ENCODE results near the gene NPEPPS. TPM values are rescaled to one million over a fixed set of nuclear protein-coding genes. Genes with fewer than 3 reads are reported as not detected.
"Not testable (repeated sequence)": the region's sequence is repeated elsewhere in the genome, so short reads cannot be mapped to it uniquely, and the experiment has no call there.

The NPEPPS gene
- total RNA-seq, 2 experiments from 2014 or later: 77.3 to 80.7 TPM

DNA sequence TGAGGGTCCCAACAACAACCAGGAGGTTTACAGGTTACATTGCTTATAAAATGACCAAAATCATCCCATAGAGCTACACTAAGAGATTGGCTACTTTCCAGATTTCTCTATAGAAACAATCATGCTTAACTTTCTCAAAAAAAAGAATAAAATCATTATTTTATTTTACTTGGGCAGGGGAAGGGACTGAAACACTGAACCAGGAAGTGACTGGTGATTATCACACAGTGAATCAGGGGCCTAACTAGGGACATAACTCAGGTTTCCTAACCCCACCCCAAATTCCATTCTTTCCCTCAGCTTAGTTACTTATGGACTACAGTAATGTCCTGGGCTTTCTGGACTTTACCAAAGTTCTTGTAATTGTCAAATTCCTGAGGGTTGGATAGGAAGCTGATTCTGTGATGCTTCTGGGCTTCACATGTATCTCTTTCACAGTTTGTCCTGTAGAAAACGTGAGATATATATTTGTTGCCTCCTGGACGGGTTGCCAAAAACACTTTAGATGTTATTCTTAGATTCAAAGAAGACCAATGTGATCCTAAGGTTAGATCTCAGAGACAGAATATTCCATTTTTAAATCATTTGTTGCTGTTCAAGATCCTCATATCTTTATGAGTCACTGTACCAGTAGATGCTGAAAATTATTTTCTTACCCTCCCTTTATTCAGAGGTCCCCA is 28.0 kb upstream of the NPEPPS start:
- H3K4me3 ChIP-seq (ENCODE audit: low read length); H3K27me3 ChIP-seq (ENCODE audit: control insufficient read depth in 1 of 2, insufficient read depth in 2 of 2, low read length in 2 of 2); H3K9me3 Mint-ChIP-seq; H3K27ac Mint-ChIP-seq; H3K36me3 ChIP-seq (ENCODE audit: insufficient read depth, low read length); H3K4me3 Mint-ChIP-seq; H3K9me3 ChIP-seq (ENCODE audit: control insufficient read depth in 1 of 2, insufficient read depth in 1 of 2, low read length in 2 of 2); H3K27me3 Mint-ChIP-seq; intact Hi-C loops (cut with DNase I, micrococcal nuclease); H3K4me1 ChIP-seq (ENCODE audit: insufficient read depth, low read length); CTCF ChIA-PET; H3K36me3 Mint-ChIP-seq (ENCODE audit: low read depth); H3K4me1 Mint-ChIP-seq (ENCODE audit: low read depth); POLR2A ChIA-PET; H3K27ac ChIP-seq (ENCODE audit: low read depth in 1 of 2, low read length in 2 of 2): not testable (repeated sequence)
- peak; percentile 43 for ATAC-seq (ENCODE audit: poor library complexity)
- DNase-seq: peak in 1 of 14 experiments; percentile 11

DNA sequence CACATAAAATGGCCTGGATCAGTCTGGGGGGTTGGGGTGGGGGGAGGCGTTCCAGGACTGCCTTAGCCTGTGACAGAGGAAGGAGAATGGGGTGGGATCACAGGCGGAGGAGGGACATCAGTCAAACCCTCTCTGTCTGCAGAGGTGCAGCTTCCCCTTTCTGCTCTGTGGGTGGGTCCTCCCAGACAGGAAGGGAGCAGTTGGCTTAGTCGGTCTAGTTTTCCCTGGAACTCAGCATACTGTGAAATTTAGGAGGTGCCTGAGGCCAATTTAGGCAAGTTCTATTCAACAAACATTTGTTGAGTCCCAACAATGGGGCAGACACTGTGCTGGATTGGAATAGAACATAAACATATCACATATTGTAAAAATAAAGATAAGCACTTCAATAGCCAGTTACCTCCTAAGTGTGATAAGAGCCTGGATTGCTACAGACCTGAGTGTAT is 19.2 kb upstream of the NPEPPS start:
- intact Hi-C loops (cut with DNase I, micrococcal nuclease); H3K27ac Mint-ChIP-seq; DNase-seq; H3K4me3 ChIP-seq (ENCODE audit: low read length); H3K27me3 Mint-ChIP-seq; H3K36me3 Mint-ChIP-seq (ENCODE audit: low read depth); H3K36me3 ChIP-seq (ENCODE audit: insufficient read depth, low read length); H3K27me3 ChIP-seq (ENCODE audit: control insufficient read depth in 1 of 2, insufficient read depth in 2 of 2, low read length in 2 of 2); H3K27ac ChIP-seq (ENCODE audit: low read depth in 1 of 2, low read length in 2 of 2); H3K9me3 ChIP-seq (ENCODE audit: control insufficient read depth in 1 of 2, insufficient read depth in 1 of 2, low read length in 2 of 2); H3K4me1 ChIP-seq (ENCODE audit: insufficient read depth, low read length); POLR2A ChIA-PET; CTCF ChIA-PET; ATAC-seq (ENCODE audit: poor library complexity); H3K4me3 Mint-ChIP-seq; H3K4me1 Mint-ChIP-seq (ENCODE audit: low read depth); H3K9me3 Mint-ChIP-seq: not testable (repeated sequence)

- H3K36me3 ChIP-seq (ENCODE audit: insufficient read depth, low read length); H3K27me3 ChIP-seq (ENCODE audit: control insufficient read depth in 1 of 2, insufficient read depth in 2 of 2, low read length in 2 of 2); H3K36me3 Mint-ChIP-seq (ENCODE audit: low read depth); H3K9me3 Mint-ChIP-seq; H3K4me1 Mint-ChIP-seq (ENCODE audit: low read depth); H3K4me1 ChIP-seq (ENCODE audit: insufficient read depth, low read length); ATAC-seq (ENCODE audit: poor library complexity); POLR2A ChIA-PET; H3K4me3 Mint-ChIP-seq; intact Hi-C loops (cut with DNase I, micrococcal nuclease); H3K27ac ChIP-seq (ENCODE audit: low read depth in 1 of 2, low read length in 2 of 2); H3K9me3 ChIP-seq (ENCODE audit: control insufficient read depth in 1 of 2, insufficient read depth in 1 of 2, low read length in 2 of 2); H3K4me3 ChIP-seq (ENCODE audit: low read length); H3K27ac Mint-ChIP-seq; CTCF ChIA-PET; DNase-seq; H3K27me3 Mint-ChIP-seq: not testable (repeated sequence)
Measured at GRCh38 chr17:47513301-47513700, 17.6 kb upstream of the NPEPPS start.

DNA sequence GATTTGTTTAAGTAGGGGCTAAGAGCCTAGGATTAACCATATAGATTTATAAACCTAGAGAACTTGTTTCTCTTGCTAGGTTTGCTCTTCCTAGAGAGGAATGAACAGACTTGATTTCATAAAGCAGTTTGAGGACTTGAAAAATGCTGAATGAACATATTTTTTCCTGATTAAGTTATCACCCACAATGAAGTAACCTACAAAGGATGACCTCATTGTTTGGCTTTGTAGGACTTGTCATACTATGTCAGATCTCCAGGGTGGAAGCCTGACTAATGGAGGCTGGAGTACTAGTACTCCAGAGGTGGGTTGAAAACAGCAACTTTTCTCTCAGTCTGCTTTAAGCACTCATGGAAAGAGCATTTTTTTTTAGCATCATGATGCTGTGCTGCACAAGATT is 12.0 kb upstream of the NPEPPS start:
- H3K4me3 ChIP-seq (ENCODE audit: low read length); H3K27me3 ChIP-seq (ENCODE audit: control insufficient read depth in 1 of 2, insufficient read depth in 2 of 2, low read length in 2 of 2); POLR2A ChIA-PET; H3K27ac Mint-ChIP-seq; H3K27me3 Mint-ChIP-seq; H3K27ac ChIP-seq (ENCODE audit: low read depth in 1 of 2, low read length in 2 of 2); intact Hi-C loops (cut with DNase I, micrococcal nuclease); H3K4me1 Mint-ChIP-seq (ENCODE audit: low read depth); H3K36me3 ChIP-seq (ENCODE audit: insufficient read depth, low read length); H3K36me3 Mint-ChIP-seq (ENCODE audit: low read depth); DNase-seq; H3K4me1 ChIP-seq (ENCODE audit: insufficient read depth, low read length); CTCF ChIA-PET; H3K9me3 ChIP-seq (ENCODE audit: control insufficient read depth in 1 of 2, insufficient read depth in 1 of 2, low read length in 2 of 2); H3K4me3 Mint-ChIP-seq; ATAC-seq (ENCODE audit: poor library complexity); H3K9me3 Mint-ChIP-seq: not testable (repeated sequence)

DNA sequence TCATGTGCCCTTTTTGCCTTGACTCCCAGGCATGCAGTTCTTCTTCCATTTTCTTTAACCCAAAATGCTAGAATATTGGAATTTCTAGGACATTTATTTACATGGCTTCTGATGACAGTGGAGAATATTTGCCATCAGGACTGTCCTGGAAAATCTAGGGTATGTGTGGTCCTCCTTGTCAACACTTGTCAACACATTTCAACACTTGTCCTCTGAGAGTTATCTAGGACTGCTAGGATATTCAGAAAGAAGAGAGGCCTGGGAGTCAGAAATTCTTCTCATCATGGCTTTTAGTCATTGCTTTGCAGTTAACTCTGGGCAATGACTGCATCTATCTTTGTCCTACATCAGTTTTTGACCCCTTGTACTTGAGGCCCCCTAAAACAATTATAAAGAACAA is 11.5 kb upstream of the NPEPPS start:
- DNase-seq; H3K36me3 Mint-ChIP-seq (ENCODE audit: low read depth); H3K36me3 ChIP-seq (ENCODE audit: insufficient read depth, low read length); ATAC-seq (ENCODE audit: poor library complexity); intact Hi-C loops (cut with DNase I, micrococcal nuclease); H3K27me3 Mint-ChIP-seq; CTCF ChIA-PET; H3K27ac Mint-ChIP-seq; H3K4me3 Mint-ChIP-seq; H3K27ac ChIP-seq (ENCODE audit: low read depth in 1 of 2, low read length in 2 of 2); H3K4me1 ChIP-seq (ENCODE audit: insufficient read depth, low read length); H3K4me3 ChIP-seq (ENCODE audit: low read length); H3K27me3 ChIP-seq (ENCODE audit: control insufficient read depth in 1 of 2, insufficient read depth in 2 of 2, low read length in 2 of 2); POLR2A ChIA-PET; H3K4me1 Mint-ChIP-seq (ENCODE audit: low read depth); H3K9me3 ChIP-seq (ENCODE audit: control insufficient read depth in 1 of 2, insufficient read depth in 1 of 2, low read length in 2 of 2); H3K9me3 Mint-ChIP-seq: not testable (repeated sequence)

DNA sequence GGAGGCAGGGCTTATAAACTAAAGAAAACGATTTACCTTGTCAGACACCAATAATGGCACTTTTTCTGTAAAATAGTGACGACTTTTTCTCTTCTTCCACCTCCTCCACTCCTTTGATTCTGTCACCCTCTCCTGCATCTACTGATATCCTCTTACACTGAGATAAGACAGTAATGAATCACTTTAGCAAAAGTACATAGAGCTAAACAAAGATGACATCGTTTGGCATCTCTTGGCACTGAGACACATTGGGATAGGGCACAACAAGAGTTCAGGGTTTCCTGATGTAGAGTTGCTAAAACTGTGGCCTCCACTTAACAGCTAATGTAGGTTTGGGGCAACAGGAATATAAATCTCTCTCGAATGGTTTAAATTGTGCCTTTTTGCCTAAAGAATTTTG is 10.6 kb upstream of the NPEPPS start:
- H3K4me1 ChIP-seq (ENCODE audit: insufficient read depth, low read length); H3K27me3 Mint-ChIP-seq; POLR2A ChIA-PET; CTCF ChIA-PET; H3K36me3 Mint-ChIP-seq (ENCODE audit: low read depth); H3K27me3 ChIP-seq (ENCODE audit: control insufficient read depth in 1 of 2, insufficient read depth in 2 of 2, low read length in 2 of 2); H3K9me3 ChIP-seq (ENCODE audit: control insufficient read depth in 1 of 2, insufficient read depth in 1 of 2, low read length in 2 of 2); H3K36me3 ChIP-seq (ENCODE audit: insufficient read depth, low read length); intact Hi-C loops (cut with DNase I, micrococcal nuclease); H3K9me3 Mint-ChIP-seq; H3K4me3 Mint-ChIP-seq; H3K4me3 ChIP-seq (ENCODE audit: low read length); H3K27ac Mint-ChIP-seq; ATAC-seq (ENCODE audit: poor library complexity); DNase-seq; H3K27ac ChIP-seq (ENCODE audit: low read depth in 1 of 2, low read length in 2 of 2); H3K4me1 Mint-ChIP-seq (ENCODE audit: low read depth): not testable (repeated sequence)

DNA sequence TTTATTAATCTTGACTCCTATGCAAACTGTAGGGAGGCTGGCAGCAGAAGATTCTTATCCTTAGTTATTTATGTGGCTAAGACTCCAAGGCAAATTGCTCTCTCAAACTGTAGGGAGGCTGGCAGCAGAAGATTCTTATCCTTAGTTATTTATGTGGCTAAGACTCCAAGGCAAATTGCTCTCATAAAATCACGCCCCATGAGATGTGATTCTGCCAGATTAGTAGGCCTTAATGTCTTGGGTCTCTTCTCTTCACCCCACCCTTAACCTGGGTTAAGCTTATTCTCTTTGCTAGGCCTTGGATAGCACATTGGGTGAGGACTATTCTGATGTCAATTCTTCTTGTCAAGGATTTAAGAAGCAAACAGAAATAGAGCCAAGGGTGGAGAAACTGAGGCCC is 9.5 kb upstream of the NPEPPS start:
- H3K27ac Mint-ChIP-seq; H3K9me3 Mint-ChIP-seq; H3K4me3 Mint-ChIP-seq; ATAC-seq (ENCODE audit: poor library complexity); H3K4me3 ChIP-seq (ENCODE audit: low read length); CTCF ChIA-PET; DNase-seq; H3K36me3 Mint-ChIP-seq (ENCODE audit: low read depth); intact Hi-C loops (cut with DNase I, micrococcal nuclease); POLR2A ChIA-PET; H3K27me3 ChIP-seq (ENCODE audit: control insufficient read depth in 1 of 2, insufficient read depth in 2 of 2, low read length in 2 of 2); H3K4me1 ChIP-seq (ENCODE audit: insufficient read depth, low read length); H3K36me3 ChIP-seq (ENCODE audit: insufficient read depth, low read length); H3K27ac ChIP-seq (ENCODE audit: low read depth in 1 of 2, low read length in 2 of 2); H3K27me3 Mint-ChIP-seq; H3K4me1 Mint-ChIP-seq (ENCODE audit: low read depth); H3K9me3 ChIP-seq (ENCODE audit: control insufficient read depth in 1 of 2, insufficient read depth in 1 of 2, low read length in 2 of 2): not testable (repeated sequence)

All from CD4-positive, alpha-beta T cell (primary cell).